DOHH2 (cell line): Measurements from ENCODE around the gene CRACR2A.

Experiments used
- H3F3A ChIP-seq: fragments of 200-600 bp; sonication (generic), shearing (Covaris generic); 2 replicates; pipeline ENCODE4 v1.6.0; 2016; ENCODE audit warnings: antibody characterized with exemption, mild to moderate bottlenecking; ENCODE audit not compliant: control insufficient read depth, insufficient read depth
- H3K27ac ChIP-seq: fragments of 200-600 bp; sonication (generic); 2 replicates; pipeline ENCODE4 v1.5.1; 2014; ENCODE audit warnings: low read depth, mild to moderate bottlenecking, low read length, moderate library complexity
- H3K27me3 ChIP-seq: fragments of 200-600 bp; sonication (generic); 2 replicates; pipeline ENCODE4 v1.6.1; 2014; ENCODE audit warnings: mild to moderate bottlenecking, low read length, mixed read lengths; ENCODE audit not compliant: control insufficient read depth
- H3K36me3 ChIP-seq: fragments of 200-600 bp; sonication (generic); 2 replicates; pipeline ENCODE4 v1.6.1; 2014; ENCODE audit warnings: mild to moderate bottlenecking, low read length, moderate library complexity, mixed read lengths; ENCODE audit not compliant: control insufficient read depth
- H3K4me1 ChIP-seq: fragments of 200-600 bp; sonication (generic); 2 replicates; pipeline ENCODE4 v1.6.1; 2014; ENCODE audit warnings: mild to moderate bottlenecking, low read length, mixed read lengths; ENCODE audit not compliant: control insufficient read depth
- H3K4me2 ChIP-seq: fragments of 200-600 bp; sonication (generic); 2 replicates; pipeline ENCODE4 v1.6.0; 2014; ENCODE audit warnings: mild to moderate bottlenecking, low read length, moderate library complexity
- H3K4me3 ChIP-seq: fragments of 200-600 bp; sonication (generic); 2 replicates; pipeline ENCODE4 v1.5.1; 2014; ENCODE audit warnings: mild to moderate bottlenecking, low read length, mixed read lengths
- H3K79me2 ChIP-seq: fragments of 200-600 bp; sonication (generic); 2 replicates; pipeline ENCODE4 v1.6.1; 2014; ENCODE audit warnings: mild to moderate bottlenecking, low read length, mixed read lengths; ENCODE audit not compliant: control insufficient read depth
- H3K9me2 ChIP-seq: fragments of 200-600 bp; sonication (generic); replicated peaks from 2 replicates; pipeline ENCODE4 v1.6.1; 2014; ENCODE audit warnings: mild to moderate bottlenecking, low read length, mixed read lengths; ENCODE audit not compliant: control insufficient read depth
- H3K9me3 ChIP-seq: fragments of 200-600 bp; sonication (generic); 2 replicates; pipeline ENCODE4 v1.6.1; 2014; ENCODE audit warnings: antibody characterized with exemption, low read length, mixed read lengths; ENCODE audit not compliant: control insufficient read depth, insufficient read depth
- H4K20me1 ChIP-seq: fragments of 200-600 bp; sonication (generic); 2 replicates; pipeline ENCODE4 v1.6.0; 2014; ENCODE audit warnings: low read depth, mild to moderate bottlenecking, antibody characterized with exemption, low read length, moderate library complexity; ENCODE audit not compliant: control insufficient read depth, insufficient read depth
- EZH2phosphoT487 ChIP-seq: fragments of 200-600 bp; sonication (generic); IDR thresholded peaks from 2 replicates; pipeline ENCODE4 v1.6.1; 2017; ENCODE audit warnings: borderline replicate concordance, mild to moderate bottlenecking, antibody characterized with exemption, low read length, moderate library complexity, mixed read lengths
- TF ChIP-seq, protein P1 (sequence below): fragments of 200-600 bp; sonication (generic); IDR thresholded peaks from one replicate; pipeline ENCODE4 v1.5.1; 2014; ENCODE audit warnings: antibody characterized with exemption, mild to moderate bottlenecking, low read depth, low read length; ENCODE audit not compliant: poor library complexity, severe bottlenecking

Gene CRACR2A

GRCh38 chr12:3743803-3744202 lies 9.1 kb downstream of the CRACR2A start:
- Histone ChIP-seq H3K9me2 (no peaks in the 10 kb centered on the region), H3K79me2 (peaks cover 41% of the 10 kb centered on the region), H3K4me3 (no peak overlapping the region), H3K4me2 (no peak overlapping the region), H3F3A (no peaks in the 10 kb centered on the region), H3K27me3 (no peaks in the 10 kb centered on the region), H3K27ac (no peak overlapping the region), H4K20me1 (no peaks in the 10 kb centered on the region), H3K4me1 (no peaks in the 10 kb centered on the region), H3K9me3 (no peaks in the 10 kb centered on the region), H3K36me3 (peaks cover 24% of the 10 kb centered on the region)
- TF ChIP-seq EZH2phosphoT487, result no peak
- TF ChIP-seq, protein P1, sequence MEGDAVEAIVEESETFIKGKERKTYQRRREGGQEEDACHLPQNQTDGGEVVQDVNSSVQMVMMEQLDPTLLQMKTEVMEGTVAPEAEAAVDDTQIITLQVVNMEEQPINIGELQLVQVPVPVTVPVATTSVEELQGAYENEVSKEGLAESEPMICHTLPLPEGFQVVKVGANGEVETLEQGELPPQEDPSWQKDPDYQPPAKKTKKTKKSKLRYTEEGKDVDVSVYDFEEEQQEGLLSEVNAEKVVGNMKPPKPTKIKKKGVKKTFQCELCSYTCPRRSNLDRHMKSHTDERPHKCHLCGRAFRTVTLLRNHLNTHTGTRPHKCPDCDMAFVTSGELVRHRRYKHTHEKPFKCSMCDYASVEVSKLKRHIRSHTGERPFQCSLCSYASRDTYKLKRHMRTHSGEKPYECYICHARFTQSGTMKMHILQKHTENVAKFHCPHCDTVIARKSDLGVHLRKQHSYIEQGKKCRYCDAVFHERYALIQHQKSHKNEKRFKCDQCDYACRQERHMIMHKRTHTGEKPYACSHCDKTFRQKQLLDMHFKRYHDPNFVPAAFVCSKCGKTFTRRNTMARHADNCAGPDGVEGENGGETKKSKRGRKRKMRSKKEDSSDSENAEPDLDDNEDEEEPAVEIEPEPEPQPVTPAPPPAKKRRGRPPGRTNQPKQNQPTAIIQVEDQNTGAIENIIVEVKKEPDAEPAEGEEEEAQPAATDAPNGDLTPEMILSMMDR, result no peak

GRCh38 chr12:3741882-3742672 lies 10.8 kb downstream of the CRACR2A start:
- H3K9me3 ChIP-seq, result no peaks in the 10 kb centered on the region
- TF ChIP-seq, protein P1, result no peak
- no peak for TF ChIP-seq EZH2phosphoT487

DNA sequence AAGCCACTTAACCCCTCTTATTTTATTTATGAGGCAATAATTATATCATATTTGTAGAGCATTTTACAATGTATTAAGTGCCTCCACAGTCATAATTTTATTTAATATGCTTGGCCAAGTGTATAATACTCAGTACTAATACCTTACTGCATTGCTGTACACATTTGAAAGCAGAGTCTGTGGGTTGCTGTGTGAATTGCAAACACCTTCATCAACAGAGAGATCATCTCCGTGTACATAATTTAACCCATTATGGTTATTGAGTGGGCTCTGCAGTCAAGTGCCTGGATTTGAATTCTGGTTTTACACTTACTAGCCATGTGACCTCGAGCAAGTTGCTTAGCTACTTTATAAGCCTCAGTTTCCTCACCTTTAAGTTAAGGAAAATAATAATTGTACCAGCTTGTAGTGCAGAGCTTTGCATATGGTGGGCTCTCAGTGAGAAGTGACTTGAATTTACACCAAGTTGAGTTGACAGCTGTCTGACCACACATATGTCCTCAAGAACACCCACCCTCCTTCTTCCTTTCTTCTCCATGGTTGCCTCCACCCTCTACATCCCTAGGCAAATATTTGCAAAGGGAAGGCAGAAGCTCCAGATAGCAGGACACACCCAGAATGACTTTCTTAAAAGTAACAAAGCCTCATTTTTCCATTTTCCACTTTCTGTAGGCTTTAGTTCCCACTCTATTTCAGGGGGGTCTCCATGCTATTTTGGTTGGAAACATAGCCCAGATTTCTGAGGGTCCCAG lies 12.3 kb downstream of the CRACR2A start:
- Histone ChIP-seq H4K20me1 (no peaks in the 10 kb centered on the region), H3K4me2 (no peak overlapping the region), H3K9me2 (no peaks in the 10 kb centered on the region), H3K27me3 (no peaks in the 10 kb centered on the region), H3K79me2 (peaks cover 13% of the 10 kb centered on the region), H3K36me3 (peaks cover 24% of the 10 kb centered on the region; the same call in 1 of the 2 replicates), H3K9me3 (no peaks in the 10 kb centered on the region), H3K4me3 (no peak overlapping the region), H3K4me1 (no peaks in the 10 kb centered on the region), H3K27ac (no peak overlapping the region), H3F3A (no peaks in the 10 kb centered on the region)
- TF ChIP-seq, protein P1, result no peak
- TF ChIP-seq EZH2phosphoT487, result no peak

More at GRCh38 chr12:3741882-3742672, 10.8 kb downstream of the CRACR2A start:
- Histone ChIP-seq H4K20me1 (no peaks in the 10 kb centered on the region), H3K4me2 (no peak overlapping the region), H3F3A (no peaks in the 10 kb centered on the region), H3K4me1 (no peaks in the 10 kb centered on the region), H3K27me3 (no peaks in the 10 kb centered on the region), H3K9me2 (no peaks in the 10 kb centered on the region), H3K4me3 (no peak overlapping the region), H3K36me3 (peaks cover 24% of the 10 kb centered on the region), H3K27ac (no peak overlapping the region), H3K79me2 (peaks cover 26% of the 10 kb centered on the region)
